Measurements from ENCODE around the gene DSCAML1.

DSCAML1 gene

GRCh38 chr11:117752071-117752470 lies 44.9 kb downstream of the DSCAML1 start:
- no peak for DNase-seq

DNA sequence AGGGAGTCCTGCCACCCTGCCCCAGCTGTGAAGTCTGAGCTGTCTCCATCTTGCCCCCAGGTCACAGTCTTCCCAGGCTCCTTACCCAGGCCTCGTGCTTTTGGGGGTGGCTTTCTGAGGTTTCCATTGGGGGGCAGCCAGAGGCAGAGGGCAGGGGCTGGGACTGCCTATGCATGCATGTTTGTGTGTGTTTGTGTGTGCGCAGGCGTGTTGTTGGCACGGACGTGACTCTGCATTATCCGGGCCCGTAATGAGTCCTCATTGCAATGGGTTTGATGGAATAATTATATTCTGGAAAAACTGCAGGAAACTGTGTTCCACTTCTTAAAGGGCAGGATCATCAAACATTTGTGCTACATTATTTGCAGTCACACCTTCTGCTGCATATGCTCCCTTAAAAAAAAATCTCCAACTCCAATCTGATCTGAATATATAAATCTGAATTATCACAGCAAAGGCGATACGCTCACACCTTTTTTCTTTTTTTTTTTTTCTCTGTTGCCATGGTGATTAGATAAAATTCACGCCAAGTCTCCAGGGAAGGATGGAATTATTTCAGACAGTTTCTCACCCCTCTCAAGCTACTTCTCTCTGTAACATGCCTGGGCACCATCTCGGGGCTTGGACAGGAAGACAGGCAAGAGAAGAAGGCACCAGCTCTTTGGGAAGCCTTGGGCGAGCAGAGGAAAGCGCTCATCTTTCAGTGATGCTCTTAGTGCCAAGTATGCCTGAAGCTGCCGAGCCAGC lies 45.9 kb downstream of the DSCAML1 start:
- DNase-seq, result no peak

DNA sequence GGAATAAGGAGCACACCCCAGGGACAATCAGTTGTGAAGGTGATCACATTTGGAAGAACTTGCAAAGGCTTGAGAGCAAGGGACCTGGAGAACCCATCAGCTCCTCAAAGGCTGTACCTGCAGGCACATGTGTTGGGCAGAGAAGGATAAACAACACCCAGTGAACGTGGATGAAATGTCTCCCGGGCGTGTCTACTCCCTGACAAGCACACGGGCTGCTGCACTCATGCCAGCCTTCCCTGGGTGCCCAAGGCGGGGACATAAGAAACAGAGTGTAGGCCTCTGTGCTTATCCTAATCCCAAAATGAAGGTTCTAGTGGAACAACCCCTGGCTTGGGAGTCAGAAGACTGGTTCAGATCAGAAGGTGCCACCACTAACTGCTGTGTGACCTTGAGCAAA lies 46.7 kb downstream of the DSCAML1 start:
- no peak for DNase-seq

- no peak for DNase-seq
These were observed 47.5 kb downstream of the DSCAML1 start for GRCh38 chr11:117749541-117749910.

GRCh38 chr11:117748771-117749540 lies 48.1 kb downstream of the DSCAML1 start:
- no peak for DNase-seq

GRCh38 chr11:117747892-117748291 lies 49.1 kb downstream of the DSCAML1 start:
- no peak for DNase-seq

DNA sequence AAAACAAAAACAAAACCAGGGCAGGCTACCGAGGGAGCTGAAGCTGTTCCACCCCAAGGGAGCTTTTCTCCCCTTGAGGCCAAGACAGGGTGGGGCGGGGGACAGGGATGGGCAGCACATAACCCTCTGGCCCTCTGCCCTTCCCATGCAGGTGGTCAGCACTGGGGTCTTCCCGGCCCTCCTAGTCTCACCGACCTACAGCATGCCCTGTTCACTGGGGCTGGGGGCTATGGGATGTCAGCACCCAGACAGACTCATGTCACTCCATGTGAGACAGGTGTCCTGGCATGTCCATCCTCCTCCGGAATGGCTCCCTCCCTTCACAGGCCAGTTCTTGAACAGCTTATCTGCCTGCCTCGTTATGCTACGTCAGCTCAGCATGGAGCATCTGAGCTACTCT lies 51.7 kb downstream of the DSCAML1 start:
- DNase-seq, result no peak

DNA sequence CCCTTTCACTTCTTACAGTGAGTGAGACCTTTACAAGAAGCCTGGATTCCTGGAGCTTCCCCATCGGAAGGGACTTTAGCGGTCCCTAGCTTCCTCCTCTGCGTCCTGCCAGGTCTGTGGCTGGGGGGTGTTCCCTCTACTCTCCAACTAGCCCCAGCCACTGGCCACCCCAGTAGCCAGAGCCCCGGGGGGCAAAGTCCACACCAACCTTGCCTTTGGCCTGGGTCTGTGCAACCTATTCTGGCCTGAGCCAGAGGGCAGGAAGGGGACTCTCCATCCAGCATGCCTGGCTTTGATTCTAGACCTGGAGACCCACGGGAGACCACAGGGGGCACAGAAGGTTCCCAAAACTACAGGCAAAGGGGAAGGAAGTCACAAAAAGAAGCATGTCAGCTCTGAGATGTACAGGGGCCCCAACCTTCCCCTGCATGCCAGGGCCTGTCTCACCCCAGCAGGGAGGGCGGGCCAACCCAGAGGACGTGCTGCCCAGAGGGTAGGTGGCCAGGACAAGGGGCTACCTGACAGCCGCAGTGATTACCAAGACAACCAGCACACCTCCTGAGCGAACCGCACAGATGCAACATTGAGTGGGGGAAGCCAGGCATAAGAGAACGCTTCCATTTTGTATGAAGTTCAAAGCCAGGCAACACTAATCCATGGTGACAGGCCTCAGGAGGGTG lies 52.4 kb downstream of the DSCAML1 start:
- DNase-seq, result no peak

DNA sequence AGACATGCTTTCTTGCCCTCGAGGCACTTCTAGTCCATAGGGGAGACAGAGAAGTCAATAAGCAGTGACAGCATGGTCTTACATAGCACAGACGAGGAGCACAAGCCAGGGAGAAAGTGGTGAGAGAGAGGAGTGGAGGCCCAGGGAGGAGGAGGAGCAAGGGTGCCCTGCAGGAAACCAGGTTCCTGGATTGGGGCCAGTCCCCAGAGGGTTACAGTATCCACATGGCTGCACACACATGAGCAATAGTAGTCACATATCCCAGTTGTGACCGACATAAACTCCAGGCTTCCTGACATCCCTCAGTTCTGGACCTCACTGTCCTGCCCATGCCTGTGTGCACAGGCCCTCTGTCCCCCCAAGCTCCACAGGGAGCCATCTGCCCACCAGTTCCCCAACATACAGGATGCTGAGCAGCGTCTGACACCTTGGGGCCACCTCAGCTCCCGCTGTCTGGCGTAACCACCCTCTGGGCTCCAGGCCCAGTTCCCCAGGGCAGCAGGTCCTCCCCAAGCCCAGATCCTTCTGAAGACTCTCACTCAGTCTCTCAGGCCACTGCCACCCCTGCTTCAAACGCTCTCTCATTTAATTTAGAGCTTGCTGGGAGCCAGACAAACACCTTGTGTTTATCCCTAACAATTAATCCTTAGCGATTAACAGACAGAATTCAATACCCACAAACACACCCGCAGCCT lies 53.7 kb downstream of the DSCAML1 start:
- DNase-seq, result no peak

DNA sequence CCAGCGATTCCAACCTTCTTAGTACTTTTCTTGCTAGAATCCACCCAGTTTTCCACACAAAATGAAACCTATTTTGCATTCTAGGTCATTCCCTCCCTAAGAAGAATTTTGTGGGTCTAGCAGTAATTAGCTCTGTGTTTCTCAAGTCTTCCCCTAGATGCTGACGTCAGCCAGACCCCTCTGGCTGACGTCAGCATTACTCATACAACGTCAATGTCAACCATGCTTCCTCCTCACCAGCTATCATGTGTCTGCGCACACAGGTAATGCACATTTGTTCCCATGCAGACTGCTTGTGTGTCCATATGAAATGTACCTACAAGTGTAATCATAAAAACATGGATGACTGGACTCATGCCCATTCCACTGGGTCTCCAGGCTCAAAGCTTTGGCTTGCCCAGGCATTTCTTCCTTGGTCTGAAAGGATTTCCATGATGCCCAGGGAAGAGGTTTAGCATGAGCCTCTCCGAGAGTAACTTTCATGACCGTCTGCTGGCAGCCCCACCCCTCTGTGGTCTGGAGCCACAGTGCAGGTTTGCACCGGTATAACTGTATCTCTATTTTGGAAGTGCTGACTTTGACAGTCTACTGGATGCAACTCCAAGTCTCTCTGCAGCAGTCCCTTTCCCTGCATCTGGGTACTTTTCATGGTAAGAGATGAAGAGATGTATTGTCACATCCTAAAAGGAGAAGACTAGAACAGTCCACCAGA lies 58.6 kb downstream of the DSCAML1 start:
- DNase-seq, result no peak

DNA sequence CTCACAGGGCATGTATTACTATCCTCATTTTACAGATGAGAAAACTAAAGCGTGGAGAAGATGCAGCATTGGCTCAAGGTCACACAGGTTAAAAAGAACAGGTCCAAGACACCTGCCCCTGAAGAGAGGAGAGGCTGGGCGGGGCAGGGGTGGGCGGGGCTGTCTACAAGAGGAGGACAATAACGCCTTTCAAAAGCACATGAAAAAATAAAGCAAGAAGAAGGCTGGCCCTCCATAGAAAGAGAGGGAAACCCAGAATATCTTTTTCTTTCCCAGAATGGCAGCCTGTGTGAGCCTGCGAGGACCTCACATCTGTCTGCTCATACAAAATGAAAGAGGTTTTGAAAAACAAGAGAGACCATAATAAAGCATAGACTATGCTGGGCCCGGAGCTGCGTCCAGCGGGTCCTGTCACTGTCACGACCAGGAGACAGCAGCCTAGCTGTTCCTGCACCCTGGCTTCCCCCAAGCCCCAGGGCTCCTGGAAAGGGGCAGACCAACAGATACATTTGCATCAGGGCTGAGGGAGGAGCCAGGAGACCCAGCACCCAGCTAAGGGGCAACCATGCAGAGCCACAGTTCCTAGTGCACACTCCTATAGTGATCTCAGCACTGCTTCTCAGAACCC lies 61.6 kb downstream of the DSCAML1 start:
- no peak for DNase-seq

DNA sequence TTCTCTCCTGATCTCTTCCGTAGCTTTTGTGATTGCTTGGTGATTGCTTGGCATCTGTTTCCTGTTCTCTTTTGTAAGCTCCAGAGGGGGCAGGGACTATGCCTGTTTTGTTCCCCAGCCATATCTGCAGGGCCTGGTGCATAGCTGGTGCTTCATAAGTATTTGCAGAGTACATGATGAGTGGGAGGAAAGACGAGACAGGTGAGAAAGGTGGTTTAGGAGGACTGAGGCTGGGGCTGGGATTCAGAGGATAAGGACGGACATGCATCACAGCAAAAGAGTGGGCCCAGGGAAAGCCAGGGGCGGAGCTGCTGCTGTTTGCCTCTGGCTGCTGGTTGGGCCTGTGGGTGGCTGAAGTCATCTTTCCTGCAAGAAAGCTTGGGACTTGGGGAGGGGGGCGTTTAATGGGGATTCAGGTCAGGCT lies 62.4 kb downstream of the DSCAML1 start:
- no peak for DNase-seq

GRCh38 chr11:117733316-117733715 lies 63.7 kb downstream of the DSCAML1 start:
- DNase-seq, result no peak

GRCh38 chr11:117731722-117732290 lies 65.2 kb downstream of the DSCAML1 start:
- no peak for DNase-seq

DNA sequence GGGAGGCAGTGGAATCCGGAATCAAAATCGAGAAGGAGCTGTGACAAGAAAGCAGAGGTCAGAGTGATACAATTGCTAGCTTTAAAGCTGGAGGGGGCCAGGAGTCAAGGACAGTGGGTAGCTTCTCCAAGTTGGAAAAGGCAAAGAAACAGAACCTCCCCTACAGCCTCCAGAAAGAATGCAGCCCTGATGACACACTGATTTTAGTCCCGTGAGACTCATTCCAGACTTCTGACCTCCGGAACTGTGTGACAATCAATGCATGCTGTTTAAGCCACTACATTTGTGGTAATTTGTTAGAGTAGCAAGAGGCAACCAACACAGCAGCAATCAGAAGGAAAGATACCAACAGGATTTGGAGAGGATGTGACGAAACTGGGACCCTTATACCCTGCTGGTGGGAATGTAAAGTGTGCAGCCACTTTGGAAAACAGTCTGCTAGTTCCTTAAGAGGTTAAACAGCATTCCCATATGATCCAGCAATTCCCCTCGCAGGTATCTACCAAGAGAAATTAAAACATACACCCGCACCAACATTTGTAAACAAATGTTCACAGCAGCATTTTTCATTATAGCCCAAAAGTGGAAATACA lies 66.7 kb downstream of the DSCAML1 start:
- no peak for DNase-seq

DNA sequence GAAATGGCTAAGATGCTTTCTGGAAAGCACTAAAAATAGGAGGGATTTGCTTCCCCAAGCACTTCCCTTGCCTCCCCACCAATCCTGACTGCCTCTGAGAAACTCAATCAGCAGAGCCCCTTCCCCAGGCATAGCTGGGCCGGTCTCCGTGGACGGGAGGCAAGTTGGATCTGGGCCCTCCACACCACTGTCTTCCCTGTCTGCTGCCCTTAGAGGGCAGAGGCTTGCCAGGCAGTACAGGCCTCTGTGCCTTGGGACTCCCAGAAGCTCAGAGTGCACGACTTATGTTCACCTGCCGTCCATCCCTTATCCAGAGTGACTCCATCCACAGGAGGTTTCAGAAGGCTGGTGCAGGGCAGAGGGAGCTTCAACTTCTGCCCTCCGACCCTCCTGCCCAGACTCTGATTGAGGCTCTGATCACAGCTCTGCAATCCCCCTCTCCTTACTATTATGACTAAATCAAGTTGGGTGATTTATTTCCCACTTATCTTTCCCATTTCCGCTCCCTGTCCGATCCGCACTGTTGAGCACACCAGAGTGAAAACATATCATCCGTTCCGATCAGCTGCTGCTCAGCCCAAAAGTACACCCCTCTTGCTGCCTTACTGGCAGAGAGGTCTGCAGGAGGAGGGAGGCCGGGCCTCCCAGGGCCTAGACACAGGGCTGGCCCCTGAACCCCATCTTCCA lies 71.8 kb downstream of the DSCAML1 start:
- no peak for DNase-seq

GRCh38 chr11:117724621-117725020 lies 72.4 kb downstream of the DSCAML1 start:
- no peak for DNase-seq

DNA sequence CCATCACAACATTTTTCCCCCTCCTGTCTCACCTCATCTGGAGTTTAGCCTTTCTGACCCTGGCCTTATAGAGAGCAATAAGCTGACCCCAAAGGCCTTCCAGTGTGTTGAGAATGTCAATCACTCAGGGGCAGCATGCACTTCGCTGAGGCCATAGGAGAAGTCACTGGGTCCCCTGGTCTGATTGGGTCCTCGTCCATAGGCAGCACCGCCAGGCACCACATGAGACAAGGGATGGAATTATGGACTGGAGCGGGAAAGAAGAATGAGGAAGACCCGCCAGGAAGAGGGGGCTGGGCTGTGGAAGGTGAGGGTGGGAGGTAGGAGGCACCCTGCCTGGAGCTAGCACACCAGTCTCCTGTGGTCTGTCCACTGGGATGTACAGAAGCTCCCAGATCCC lies 72.9 kb downstream of the DSCAML1 start:
- DNase-seq, result no peak

GRCh38 chr11:117723277-117724024 lies 73.6 kb downstream of the DSCAML1 start:
- no peak for DNase-seq

GRCh38 chr11:117722082-117722481 lies 74.9 kb downstream of the DSCAML1 start:
- no peak for DNase-seq

Measured in GOT3 (cell line).